ENCODE results near the gene FNTB.
A peak's percentile ranks its signal among the peaks of the same experiment; 100 is the strongest.

FNTB gene

DNA sequence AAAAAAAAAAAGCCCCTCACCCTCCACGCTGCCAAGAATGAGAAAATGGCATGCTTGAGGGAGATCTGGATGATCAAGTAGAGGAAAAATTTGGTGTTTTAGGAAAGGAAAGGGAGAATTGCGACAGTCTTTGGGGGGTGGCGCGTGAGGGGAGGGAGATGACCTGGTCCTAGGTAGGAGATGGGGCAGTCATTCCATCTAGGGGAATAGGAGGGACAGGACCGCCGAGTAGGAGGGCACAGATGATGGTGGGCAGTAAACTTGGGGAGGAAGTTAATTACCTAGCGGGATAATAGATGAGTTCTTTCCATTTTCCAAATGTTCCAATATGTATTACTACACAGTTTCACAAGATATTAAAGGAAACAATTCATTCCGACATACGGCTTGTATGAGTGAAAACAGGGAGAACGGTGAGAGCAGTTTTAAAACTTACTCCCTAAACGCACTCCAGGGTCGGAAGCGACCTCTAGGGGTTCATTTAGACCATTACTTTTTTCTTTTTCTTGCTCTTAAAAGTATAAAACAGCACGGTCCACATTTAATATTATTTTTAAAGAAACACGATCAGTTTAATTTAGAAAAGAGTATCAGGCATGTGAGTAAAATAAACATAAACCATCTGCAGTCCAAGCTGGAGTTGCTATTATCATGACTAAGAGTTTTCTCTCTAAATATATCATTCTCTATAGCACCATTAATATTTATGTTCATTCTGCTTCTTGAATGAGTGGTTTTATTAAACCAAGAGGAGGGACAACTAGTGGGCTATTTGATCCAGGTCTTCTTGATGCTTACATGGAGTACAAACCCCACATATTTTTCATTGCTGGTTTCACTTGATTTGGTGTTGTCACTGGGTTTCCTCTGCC, 3.0 kb upstream of the FNTB start:
- peak; percentile 59 for DNase-seq

DNA sequence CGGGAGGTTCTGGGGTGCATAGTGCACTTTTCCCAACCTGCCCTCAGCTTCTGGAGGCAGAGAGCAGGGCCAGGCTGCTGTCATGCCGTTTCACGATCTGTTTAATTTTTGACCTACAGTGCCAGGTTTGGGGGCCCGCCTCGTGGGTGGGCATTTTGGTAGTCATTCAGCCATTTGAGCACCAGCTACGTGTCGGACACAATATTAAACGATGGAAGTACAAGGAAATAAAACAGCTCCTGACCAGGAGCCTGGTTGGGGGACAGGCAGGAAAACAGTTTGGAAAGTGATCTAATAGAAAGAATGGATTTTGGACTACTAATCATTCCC, 708 bp downstream of the FNTB start:
- DNase-seq, result no peak

DNA sequence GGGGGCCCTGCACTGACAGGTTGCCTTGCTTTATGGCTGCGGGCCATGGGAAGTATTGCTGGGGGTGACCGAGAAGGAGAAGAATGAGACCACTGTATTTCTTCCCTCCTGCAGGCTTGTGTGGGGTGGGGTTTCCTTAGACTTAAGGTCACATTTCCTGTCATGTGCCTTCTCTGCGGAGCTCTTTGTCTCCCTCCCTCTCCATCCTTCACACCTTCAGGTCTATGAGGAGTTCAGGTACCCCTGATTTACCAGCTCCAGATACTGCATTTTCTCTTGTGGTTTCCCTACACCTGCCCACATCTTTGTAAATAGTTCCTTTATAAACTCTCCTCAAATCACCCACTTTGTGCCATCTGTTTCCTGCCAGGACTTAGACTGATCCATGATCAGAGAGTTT, 3.6 kb downstream of the FNTB start:
- no peak for DNase-seq

- DNase-seq, result no peak
These were observed 4.2 kb downstream of the FNTB start for GRCh38 chr14:64990939-64991338.

GRCh38 chr14:64992328-64992885, 5.7 kb downstream of the FNTB start:
- DNase-seq, result no peak

- no peak for DNase-seq
These were observed 6.7 kb downstream of the FNTB start for GRCh38 chr14:64993266-64993930.

- no peak for DNase-seq
These were observed 7.8 kb downstream of the FNTB start for GRCh38 chr14:64994540-64994939.

DNA sequence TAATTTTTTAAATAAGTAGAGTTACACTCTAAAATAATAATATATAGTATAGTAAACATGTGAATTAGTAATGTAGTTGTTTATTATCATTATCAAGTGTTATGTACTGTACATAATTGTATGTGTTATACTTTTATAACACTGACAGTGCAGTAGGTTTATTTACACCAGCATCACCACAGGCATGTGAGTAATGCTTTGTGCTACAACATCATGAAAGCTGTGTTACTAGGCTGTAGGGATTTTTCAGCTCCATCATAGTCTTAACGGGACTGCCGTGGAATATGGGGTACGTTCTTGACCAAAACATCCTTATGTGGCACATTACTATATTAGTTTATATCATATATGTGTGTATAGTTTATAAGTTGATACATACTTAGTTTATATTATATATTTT, 8.6 kb downstream of the FNTB start:
- DNase-seq, result no peak

- no peak for DNase-seq
These were observed 10.6 kb downstream of the FNTB start for GRCh38 chr14:64997108-64997794.

DNA sequence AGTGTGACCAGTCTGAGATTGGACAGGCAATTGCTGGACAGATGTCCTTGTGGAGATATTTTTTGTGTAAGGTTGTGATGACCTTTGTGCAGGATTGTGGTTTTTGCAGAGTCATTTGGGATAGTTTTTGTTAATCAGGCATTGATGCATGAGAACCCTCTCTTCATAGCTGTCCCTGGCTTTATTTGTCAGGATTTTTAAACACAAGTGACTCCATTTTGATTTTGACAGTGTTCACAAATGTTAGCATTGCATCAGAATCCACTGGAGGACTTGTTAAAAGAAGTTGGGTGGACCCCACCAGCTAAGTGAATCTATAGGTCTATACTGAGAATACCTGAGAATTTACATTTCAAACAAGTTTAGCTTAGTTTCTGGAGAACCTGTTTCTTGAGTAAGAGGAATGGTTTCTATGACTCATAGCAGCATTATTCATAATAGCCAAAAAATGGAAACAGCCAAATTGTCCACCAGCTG, 11.8 kb downstream of the FNTB start:
- DNase-seq, result peak; percentile 34

DNA sequence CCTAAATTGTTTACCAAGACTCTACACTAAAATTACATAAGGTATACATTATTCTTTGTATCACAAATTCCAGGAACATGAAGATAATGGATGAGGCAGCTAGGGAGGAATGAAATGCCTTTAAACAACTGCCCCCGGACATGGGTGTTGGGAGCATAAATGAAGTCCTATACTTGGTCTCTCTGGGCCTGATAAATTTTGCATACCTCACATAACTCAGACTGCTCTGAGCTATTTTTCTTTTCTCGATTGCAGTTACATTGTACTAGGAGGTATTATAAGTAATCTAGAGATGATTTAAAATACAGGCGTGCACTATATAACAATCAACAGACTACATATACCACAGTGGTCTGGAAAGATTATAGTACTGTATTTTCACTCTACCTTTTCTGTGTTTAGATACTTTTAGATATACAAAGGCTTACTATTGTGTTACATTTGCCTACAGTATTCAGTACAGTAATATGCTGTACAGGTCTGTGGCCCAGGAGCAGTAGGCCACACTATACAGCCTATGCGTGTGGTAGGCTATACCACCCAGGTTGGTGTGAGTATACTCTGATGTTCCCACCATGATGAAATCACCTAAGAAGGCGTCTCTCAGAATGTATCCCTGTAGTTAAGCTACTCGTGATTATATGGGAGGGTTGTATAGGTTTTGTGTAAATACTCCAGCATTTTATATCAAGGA, 14.3 kb downstream of the FNTB start:
- no peak for DNase-seq

GRCh38 chr14:65001723-65002122, 15.0 kb downstream of the FNTB start:
- no peak for DNase-seq

- peak; percentile 53 for DNase-seq
These were observed 16.0 kb downstream of the FNTB start for GRCh38 chr14:65002586-65003210.

DNA sequence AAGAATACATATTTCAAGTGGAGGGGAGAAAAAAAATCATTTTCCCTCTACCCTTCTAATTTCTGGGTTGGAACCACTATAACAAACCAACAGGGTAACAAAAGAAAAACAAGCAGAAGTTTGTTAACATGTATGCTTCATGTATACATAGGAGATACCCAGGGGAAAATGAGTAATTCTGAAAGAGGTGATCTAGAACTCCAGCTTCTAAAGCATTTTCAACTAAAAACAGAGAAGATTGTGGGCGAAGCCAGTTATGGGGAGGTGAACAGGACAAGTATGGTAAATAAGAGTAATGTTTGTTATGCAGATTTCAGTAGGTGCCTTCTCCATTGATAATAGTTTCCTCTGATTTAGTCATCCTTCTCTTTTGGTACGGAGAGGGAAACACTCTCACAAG, 16.7 kb downstream of the FNTB start:
- no peak for DNase-seq

GRCh38 chr14:65006261-65006721, 19.6 kb downstream of the FNTB start:
- peak; percentile 4 for DNase-seq

- DNase-seq, result no peak
These were observed 20.5 kb downstream of the FNTB start for GRCh38 chr14:65007202-65007601.

- DNase-seq, result no peak
These were observed 23.7 kb downstream of the FNTB start for GRCh38 chr14:65010211-65010931.

DNA sequence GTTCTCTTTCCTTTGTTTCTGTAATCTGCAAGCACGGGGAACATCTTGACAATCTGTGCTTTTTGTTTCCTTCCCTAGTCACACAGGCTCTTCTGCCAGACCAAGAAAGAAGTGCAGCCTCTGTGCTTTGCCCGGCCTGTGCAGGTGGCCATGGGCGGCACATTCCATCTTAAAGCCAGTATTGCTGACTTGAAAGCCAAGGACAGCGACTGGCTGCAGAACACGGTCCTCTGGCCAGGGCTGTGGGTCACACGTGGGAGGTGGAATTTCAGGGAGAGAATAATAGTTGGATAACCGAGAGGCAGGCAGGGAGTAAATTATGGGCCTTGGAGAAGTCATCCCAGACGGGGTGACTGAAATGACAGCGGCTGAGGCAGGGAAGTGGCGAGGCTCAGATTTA, 24.8 kb downstream of the FNTB start:
- DNase-seq, result no peak

GRCh38 chr14:65012353-65012752, 25.7 kb downstream of the FNTB start:
- DNase-seq, result no peak

GRCh38 chr14:65015391-65015790, 28.7 kb downstream of the FNTB start:
- no peak for DNase-seq

DNA sequence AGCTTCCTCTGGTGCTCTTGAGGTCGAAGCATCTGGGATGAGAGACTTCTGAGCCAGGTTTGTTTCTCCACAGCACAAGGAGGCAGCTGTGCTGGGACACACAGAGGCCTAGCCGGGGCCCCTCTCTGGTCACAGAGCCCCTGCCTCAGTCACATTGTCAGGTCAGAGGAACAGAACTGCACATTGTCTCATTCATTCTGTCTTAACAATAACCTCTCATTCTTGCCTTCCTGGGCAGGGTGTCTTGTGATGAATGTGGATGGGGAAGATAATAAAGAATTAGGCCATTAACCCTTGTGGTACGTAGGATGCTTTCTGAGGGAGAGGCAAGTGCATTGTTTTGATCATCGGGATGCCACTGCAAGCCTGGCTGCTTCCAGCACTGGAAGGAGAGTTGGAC, 29.8 kb downstream of the FNTB start:
- DNase-seq, result no peak

All from HCEC 1CT (cell line).